Peyer's patch (tissue), 4 donors: Measurements from ENCODE around the gene AAMDC. TPM values are rescaled to one million over a fixed set of nuclear protein-coding genes. Genes with fewer than 3 reads are reported as not detected.
"Not testable (repeated sequence)": the region's sequence is repeated elsewhere in the genome, so short reads cannot be mapped to it uniquely, and the experiment has no call there.

Experiments
- DNase-seq, 3 donors: peaks; one replicate each; pipeline ENCODE4 v3.0.0-alpha.2; 2017 to 2019
- H3K27ac ChIP-seq, 4 donors: fragments of 200-600 bp; sonication (generic); one replicate each; pipeline ENCODE4 v1.5.1; 2016 to 2019
- H3K27me3 ChIP-seq, 2 donors: fragments of 200-600 bp; sonication (generic); one replicate each; pipeline ENCODE4 v1.5.1; 2019
- H3K36me3 ChIP-seq, 3 donors: fragments of 200-600 bp; sonication (generic); one replicate each; pipeline ENCODE4 v1.5.1; 2016 to 2019
- H3K4me1 ChIP-seq, 4 donors: fragments of 200-600 bp; sonication (generic); one replicate each; pipeline ENCODE4 v1.5.1; 2016 to 2019
- H3K4me3 ChIP-seq, 4 donors: fragments of 200-600 bp; sonication (generic); 1 replicate in 3 of 4; 2 replicates in 1 of 4; pipeline ENCODE4 v1.5.1; 2016 to 2019; ENCODE audit warnings: mild to moderate bottlenecking in 1 of 4
- H3K9me3 ChIP-seq, 4 donors: fragments of 200-600 bp; sonication (generic); one replicate each; pipeline ENCODE4 v1.5.1; 2016 to 2019; ENCODE audit warnings: mild to moderate bottlenecking in 1 of 4
- POLR2A ChIP-seq, 2 donors: fragments of 450-650 bp; IDR thresholded peaks; one replicate each; pipeline ENCODE4 v1.5.1; 2017; ENCODE audit warnings: antibody characterized with exemption in 2 of 2, mild to moderate bottlenecking in 2 of 2, moderate library complexity in 2 of 2
- total RNA-seq, 4 donors: library from RNA; depleted of rRNA; stranded (reverse); fragments of >200 nt; gene quantifications; one replicate each; pipeline ENCODE4 v1.1.0, GENCODE V29; 2016
- TF ChIP-seq, protein P1 (sequence below), 6 experiments: fragments of 450-650 bp in 4 of 6; fragments of 200-600 bp in 2 of 6; sonication (generic) in 1 of 6; IDR thresholded peaks; one replicate each; pipeline ENCODE4 v1.5.1; 2017 to 2019; ENCODE audit warnings: antibody characterized with exemption in 6 of 6, mild to moderate bottlenecking in 3 of 6, moderate library complexity in 1 of 6

The AAMDC gene
- total RNA-seq, 4 donors from 2014 or later, result 9.0 to 16.6 (median 14.8) TPM; not detected in 1

DNA sequence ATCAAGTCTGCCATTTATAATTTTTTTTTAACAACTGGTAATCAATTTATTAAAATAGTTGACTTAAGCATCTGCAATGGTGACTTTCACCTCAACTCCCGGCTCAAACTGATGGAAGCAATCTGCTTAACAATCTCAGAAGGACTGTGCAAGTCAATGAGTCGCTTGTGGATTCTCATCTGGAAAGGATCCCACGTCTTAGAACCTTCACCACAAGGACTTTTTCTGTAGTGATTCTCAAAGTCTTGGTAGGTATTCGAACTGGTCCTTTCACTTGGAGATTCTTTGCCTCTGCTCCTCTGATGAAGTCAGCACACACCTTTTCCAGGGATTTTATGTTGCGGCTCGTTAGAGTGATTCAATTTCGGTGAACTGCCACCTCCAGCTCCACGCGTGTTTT is 7.7 kb upstream of the AAMDC start:
- Histone ChIP-seq H3K27me3 (no peaks in the 10 kb centered on the region), H3K27ac (no peak overlapping the region), H3K36me3 (peaks cover 0 to 3% (median 0%) of the 10 kb centered on the region in 3 donors), H3K4me1 (peaks cover 0 to 5% (median 0%) of the 10 kb centered on the region in 4 donors), H3K9me3 (no peaks in the 10 kb centered on the region), H3K4me3 (no peak overlapping the region)
- TF ChIP-seq POLR2A (IDR thresholded peaks at IDR 0.05), result no peak
- TF ChIP-seq, protein P1, sequence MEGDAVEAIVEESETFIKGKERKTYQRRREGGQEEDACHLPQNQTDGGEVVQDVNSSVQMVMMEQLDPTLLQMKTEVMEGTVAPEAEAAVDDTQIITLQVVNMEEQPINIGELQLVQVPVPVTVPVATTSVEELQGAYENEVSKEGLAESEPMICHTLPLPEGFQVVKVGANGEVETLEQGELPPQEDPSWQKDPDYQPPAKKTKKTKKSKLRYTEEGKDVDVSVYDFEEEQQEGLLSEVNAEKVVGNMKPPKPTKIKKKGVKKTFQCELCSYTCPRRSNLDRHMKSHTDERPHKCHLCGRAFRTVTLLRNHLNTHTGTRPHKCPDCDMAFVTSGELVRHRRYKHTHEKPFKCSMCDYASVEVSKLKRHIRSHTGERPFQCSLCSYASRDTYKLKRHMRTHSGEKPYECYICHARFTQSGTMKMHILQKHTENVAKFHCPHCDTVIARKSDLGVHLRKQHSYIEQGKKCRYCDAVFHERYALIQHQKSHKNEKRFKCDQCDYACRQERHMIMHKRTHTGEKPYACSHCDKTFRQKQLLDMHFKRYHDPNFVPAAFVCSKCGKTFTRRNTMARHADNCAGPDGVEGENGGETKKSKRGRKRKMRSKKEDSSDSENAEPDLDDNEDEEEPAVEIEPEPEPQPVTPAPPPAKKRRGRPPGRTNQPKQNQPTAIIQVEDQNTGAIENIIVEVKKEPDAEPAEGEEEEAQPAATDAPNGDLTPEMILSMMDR (IDR thresholded peaks at IDR 0.05), result no peak
- DNase-seq, result no peak

- no peaks in the 10 kb centered on the region for H3K27me3 ChIP-seq
- TF ChIP-seq, protein P1 (IDR thresholded peaks at IDR 0.05), result no peak
- no peak for TF ChIP-seq POLR2A (IDR thresholded peaks at IDR 0.05)
- H3K4me1 ChIP-seq, result peaks cover 0 to 15% (median 0%) of the 10 kb centered on the region in 4 donors
- H3K4me3 ChIP-seq, result no peak overlapping the region
- H3K36me3 ChIP-seq, result peaks cover 0 to 3% (median 0%) of the 10 kb centered on the region in 3 donors
- no peak overlapping the region for H3K27ac ChIP-seq
- no peaks in the 10 kb centered on the region for H3K9me3 ChIP-seq
- DNase-seq, result no peak
These were observed 6.1 kb upstream of the AAMDC start for GRCh38 chr11:77814848-77815247.

GRCh38 chr11:77815459-77815858 is 5.5 kb upstream of the AAMDC start:
- no peak for TF ChIP-seq POLR2A (IDR thresholded peaks at IDR 0.05)
- TF ChIP-seq, protein P1 (IDR thresholded peaks at IDR 0.05), result no peak
- Histone ChIP-seq H3K4me3 (no peak overlapping the region), H3K27ac (no peak overlapping the region), H3K4me1 (peaks cover 0 to 15% (median 0%) of the 10 kb centered on the region in 4 donors), H3K9me3 (no peaks in the 10 kb centered on the region), H3K36me3 (peaks cover 0 to 3% (median 0%) of the 10 kb centered on the region in 3 donors), H3K27me3 (no peaks in the 10 kb centered on the region)
- no peak for DNase-seq

DNA sequence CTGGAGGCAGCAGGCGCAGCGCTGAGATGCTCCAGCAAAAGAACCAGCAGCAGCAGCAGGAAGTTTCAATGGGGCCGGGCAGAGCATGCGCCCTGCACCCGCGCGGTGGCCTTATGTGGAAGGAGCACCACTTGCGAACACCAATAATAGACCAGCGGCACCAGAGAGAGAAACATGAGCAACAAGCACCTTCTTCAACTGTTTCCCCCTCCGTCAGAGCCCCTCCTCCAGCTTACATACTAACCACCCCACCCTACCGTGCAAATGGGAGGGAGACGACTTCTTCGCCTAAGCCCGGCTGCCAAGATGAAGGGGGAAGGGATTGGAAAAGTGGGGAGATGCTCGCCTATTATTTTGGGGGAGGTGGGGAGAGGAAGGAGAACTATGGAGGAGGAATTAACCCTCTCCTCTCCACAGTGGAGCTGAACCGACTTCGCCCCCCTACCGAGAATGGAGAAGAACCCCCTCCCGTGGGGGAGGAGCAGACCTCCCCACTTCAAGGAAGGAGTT is 1.5 kb upstream of the AAMDC start:
- Histone ChIP-seq H3K4me1 (peaks cover 0 to 42% (median 0%) of the 10 kb centered on the region in 4 donors), H3K27ac (peak overlapping the region; percentile 89 to 99 (median 93)), H3K4me3 (peak overlapping the region; percentile 85 to 100 (median 96)), H3K36me3 (no peaks in the 10 kb centered on the region), H3K27me3 (no peaks in the 10 kb centered on the region), H3K9me3 (no peaks in the 10 kb centered on the region)
- DNase-seq, result peak; percentile 83 to 96 (median 93)
- TF ChIP-seq, protein P1 (IDR thresholded peaks at IDR 0.05), result peak in 4 of 6 experiments; percentile 6 to 48 (median 44)
- TF ChIP-seq POLR2A (IDR thresholded peaks at IDR 0.05), result peak; percentile 26 to 82

- no peaks in the 10 kb centered on the region for H3K27me3 ChIP-seq
- H3K9me3 ChIP-seq, result no peaks in the 10 kb centered on the region
- peak overlapping the region; percentile 89 to 99 (median 93) for H3K27ac ChIP-seq
- peak; percentile 37 to 65 (median 63) for DNase-seq
- TF ChIP-seq POLR2A (IDR thresholded peaks at IDR 0.05), result no peak
- H3K4me1 ChIP-seq, result peaks cover 0 to 42% (median 0%) of the 10 kb centered on the region in 4 donors
- H3K36me3 ChIP-seq, result no peaks in the 10 kb centered on the region
- peak overlapping the region; percentile 85 to 100 (median 96) for H3K4me3 ChIP-seq
These were observed 901 bp upstream of the AAMDC start for GRCh38 chr11:77819921-77820564.

DNA sequence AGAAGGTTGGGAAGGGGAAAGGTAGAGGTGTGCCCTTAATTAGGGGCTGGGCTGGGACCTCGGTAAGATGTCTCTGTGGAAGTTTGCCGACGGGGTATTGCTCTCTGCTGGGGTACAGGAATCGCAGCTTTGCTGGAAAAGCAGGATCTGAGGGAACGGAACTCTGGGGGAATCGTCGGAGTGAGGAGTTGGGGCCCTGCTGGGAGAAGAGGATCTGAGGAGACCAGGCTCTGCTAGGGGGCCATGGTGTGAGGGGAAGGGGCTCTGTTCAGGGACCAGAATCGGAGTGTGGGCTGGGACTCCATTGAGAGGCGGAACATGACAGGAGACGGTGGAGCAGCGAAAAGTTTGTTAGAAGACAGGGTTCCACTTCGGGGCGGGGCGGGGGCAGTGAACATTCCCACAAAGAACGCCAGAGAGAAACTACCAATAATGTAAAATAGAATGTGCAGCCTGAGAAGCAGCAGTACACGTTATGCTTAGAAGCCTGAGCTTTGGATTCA is 456 bp downstream of the AAMDC start:
- no peak for TF ChIP-seq POLR2A (IDR thresholded peaks at IDR 0.05)
- TF ChIP-seq, protein P1 (IDR thresholded peaks at IDR 0.05), result peak in 1 of 6 experiments; percentile 1
- H3K4me1 ChIP-seq, result peaks cover 0 to 42% (median 0%) of the 10 kb centered on the region in 4 donors
- DNase-seq, result peak; percentile 19 to 56 (median 52)
- peak overlapping the region; percentile 57 to 99 (median 92) for H3K27ac ChIP-seq
- no peaks in the 10 kb centered on the region for H3K27me3 ChIP-seq
- H3K36me3 ChIP-seq, result no peaks in the 10 kb centered on the region
- no peaks in the 10 kb centered on the region for H3K9me3 ChIP-seq
- peak overlapping the region; percentile 85 to 100 (median 96) for H3K4me3 ChIP-seq

DNA sequence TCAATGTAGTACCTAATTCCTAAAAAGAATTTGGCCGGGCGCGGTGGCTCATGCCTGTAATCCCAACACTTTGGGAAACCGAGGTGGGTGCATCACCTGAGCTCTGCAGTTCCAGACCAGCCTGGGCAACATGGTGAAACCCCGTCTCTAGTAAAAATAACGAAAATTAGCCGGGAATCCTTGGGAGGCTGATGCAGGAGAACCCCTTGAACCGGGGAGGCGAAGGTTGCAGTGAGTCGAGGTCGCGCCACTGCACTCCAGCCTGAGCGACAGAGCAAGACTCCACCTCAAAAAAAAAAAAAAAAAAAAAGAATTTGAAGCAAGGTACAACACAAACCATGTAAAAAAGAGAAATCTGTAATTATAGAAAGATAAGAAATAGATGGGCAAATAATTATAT is 1.2 kb downstream of the AAMDC start:
- not testable (repeated sequence) for H3K9me3 ChIP-seq, DNase-seq, H3K27me3 ChIP-seq, H3K27ac ChIP-seq, H3K36me3 ChIP-seq
- peaks cover 0 to 42% (median 0%) of the 10 kb centered on the region in 4 donors for H3K4me1 ChIP-seq
- H3K4me3 ChIP-seq, result peak overlapping the region in 2 of 4 donors; percentile 85 to 100
